MM.1S (cell line): ENCODE results near the gene FOXL3.

Experiments
- DNase-seq: peaks from one replicate; pipeline ENCODE4 v3.0.0-alpha.2; 2015
- H2AFZ ChIP-seq: fragments of 300-600 bp; sonication (generic); 2 replicates; pipeline ENCODE4 v1.6.0; 2016; ENCODE audit warnings: antibody characterized with exemption, low read length
- H3F3A ChIP-seq: fragments of 300-600 bp; sonication (generic); 2 replicates; pipeline ENCODE4 v1.6.1; 2016; ENCODE audit warnings: mild to moderate bottlenecking, antibody characterized with exemption, low read length, moderate library complexity, mixed read lengths; ENCODE audit not compliant: insufficient read depth
- H3K27ac ChIP-seq: fragments of 300-600 bp; sonication (generic); 2 replicates; pipeline ENCODE4 v1.5.1; 2016; ENCODE audit warnings: mild to moderate bottlenecking, low read length
- H3K27me3 ChIP-seq: fragments of 300-600 bp; sonication (generic); replicated peaks from 2 replicates; pipeline ENCODE4 v1.6.0; 2016; ENCODE audit warnings: low read length; ENCODE audit not compliant: insufficient read depth
- H3K36me3 ChIP-seq: fragments of 300-600 bp; sonication (generic); replicated peaks from 2 replicates; pipeline ENCODE4 v1.6.1; 2016; ENCODE audit warnings: mild to moderate bottlenecking, low read length, mixed read lengths; ENCODE audit not compliant: insufficient read depth
- H3K4me1 ChIP-seq: fragments of 300-600 bp; sonication (generic); 2 replicates; pipeline ENCODE4 v1.6.1; 2016; ENCODE audit warnings: low read length, mixed read lengths
- H3K4me2 ChIP-seq: fragments of 300-600 bp; sonication (generic); 2 replicates; pipeline ENCODE4 v1.6.0; 2016; ENCODE audit warnings: low read depth, low read length
- H3K4me3 ChIP-seq: fragments of 300-600 bp; sonication (generic); 2 replicates; pipeline ENCODE4 v1.5.1; 2016; ENCODE audit warnings: low read length, mixed read lengths
- H3K79me2 ChIP-seq: fragments of 300-600 bp; sonication (generic); 2 replicates; pipeline ENCODE4 v1.6.1; 2016; ENCODE audit warnings: mixed run types, low read length, mixed read lengths
- H3K9ac ChIP-seq: fragments of 300-600 bp; sonication (generic); 2 replicates; pipeline ENCODE4 v1.6.1; 2016; ENCODE audit warnings: low read length, mixed read lengths
- H3K9me2 ChIP-seq: fragments of 300-600 bp; sonication (generic); replicated peaks from 2 replicates; pipeline ENCODE4 v1.6.1; 2016; ENCODE audit warnings: mild to moderate bottlenecking, low read length, mixed read lengths; ENCODE audit not compliant: insufficient read depth
- H3K9me3 ChIP-seq: fragments of 300-600 bp; sonication (generic); replicated peaks from 2 replicates; pipeline ENCODE4 v1.6.1; 2016; ENCODE audit warnings: mild to moderate bottlenecking, low read length, mixed read lengths; ENCODE audit not compliant: insufficient read depth
- H4K20me1 ChIP-seq: fragments of 300-600 bp; sonication (generic); 2 replicates; pipeline ENCODE4 v1.6.1; 2016; ENCODE audit warnings: mild to moderate bottlenecking, low read length, moderate library complexity, mixed read lengths; ENCODE audit not compliant: insufficient read depth
- EZH2 ChIP-seq: fragments of 300-600 bp; sonication (generic); optimal IDR thresholded peaks from 2 replicates; pipeline ENCODE3; 2017; ENCODE audit warnings: low read depth, mild to moderate bottlenecking, antibody characterized with exemption, low read length, mixed read lengths
- EZH2phosphoT487 ChIP-seq: fragments of 300-600 bp; sonication (generic); IDR thresholded peaks from 2 replicates; pipeline ENCODE4 v1.6.1; 2018; ENCODE audit warnings: antibody characterized with exemption, low read length
- TF ChIP-seq, protein P1 (sequence below): fragments of 300-600 bp; sonication (generic); IDR thresholded peaks from 2 replicates; pipeline ENCODE4 v1.5.1; 2016; ENCODE audit warnings: antibody characterized with exemption, low read length, mixed read lengths

Gene FOXL3

DNA sequence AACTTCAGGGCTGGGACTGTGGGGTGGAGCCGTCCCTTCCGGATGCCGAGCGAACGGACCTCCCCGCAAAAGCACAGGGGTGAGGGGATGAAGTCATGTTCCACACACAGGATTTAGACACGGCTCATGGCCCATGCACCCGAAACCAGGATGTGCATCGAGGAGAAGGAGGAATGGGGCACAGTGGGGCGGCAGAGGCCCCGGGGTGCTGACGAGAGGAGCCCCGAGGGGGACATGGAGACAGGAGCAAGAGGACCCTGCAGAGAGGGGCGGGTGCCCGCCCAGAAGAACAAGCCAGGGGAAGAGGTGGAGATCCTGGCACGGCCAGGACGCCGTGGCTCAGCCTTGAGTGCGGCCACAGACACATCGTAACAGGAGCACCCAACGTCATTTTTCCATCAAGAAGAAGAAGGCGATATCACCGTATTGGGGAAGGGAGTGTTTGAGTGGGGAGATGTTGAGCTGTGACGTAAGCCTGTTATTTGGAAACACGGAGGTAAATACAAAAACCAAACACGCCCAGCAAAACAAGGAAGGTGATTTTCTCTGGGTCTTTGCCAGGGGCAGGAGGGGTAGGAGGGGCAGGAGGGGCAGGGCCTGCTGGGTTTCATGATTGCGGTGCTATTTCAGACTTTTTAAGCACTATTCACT is 25.3 kb upstream of the FOXL3 start:
- Histone ChIP-seq H4K20me1 (no peaks in the 10 kb centered on the region), H3K9ac (no peak overlapping the region), H2AFZ (no peak overlapping the region), H3K9me3 (no peaks in the 10 kb centered on the region), H3K4me2 (no peak overlapping the region), H3K4me3 (no peak overlapping the region), H3K27me3 (no peaks in the 10 kb centered on the region), H3K4me1 (no peaks in the 10 kb centered on the region), H3K27ac (no peak overlapping the region), H3K36me3 (no peaks in the 10 kb centered on the region), H3K79me2 (no peaks in the 10 kb centered on the region), H3K9me2 (no peaks in the 10 kb centered on the region), H3F3A (no peaks in the 10 kb centered on the region)
- TF ChIP-seq EZH2phosphoT487: no peak
- DNase-seq: no peak

DNA sequence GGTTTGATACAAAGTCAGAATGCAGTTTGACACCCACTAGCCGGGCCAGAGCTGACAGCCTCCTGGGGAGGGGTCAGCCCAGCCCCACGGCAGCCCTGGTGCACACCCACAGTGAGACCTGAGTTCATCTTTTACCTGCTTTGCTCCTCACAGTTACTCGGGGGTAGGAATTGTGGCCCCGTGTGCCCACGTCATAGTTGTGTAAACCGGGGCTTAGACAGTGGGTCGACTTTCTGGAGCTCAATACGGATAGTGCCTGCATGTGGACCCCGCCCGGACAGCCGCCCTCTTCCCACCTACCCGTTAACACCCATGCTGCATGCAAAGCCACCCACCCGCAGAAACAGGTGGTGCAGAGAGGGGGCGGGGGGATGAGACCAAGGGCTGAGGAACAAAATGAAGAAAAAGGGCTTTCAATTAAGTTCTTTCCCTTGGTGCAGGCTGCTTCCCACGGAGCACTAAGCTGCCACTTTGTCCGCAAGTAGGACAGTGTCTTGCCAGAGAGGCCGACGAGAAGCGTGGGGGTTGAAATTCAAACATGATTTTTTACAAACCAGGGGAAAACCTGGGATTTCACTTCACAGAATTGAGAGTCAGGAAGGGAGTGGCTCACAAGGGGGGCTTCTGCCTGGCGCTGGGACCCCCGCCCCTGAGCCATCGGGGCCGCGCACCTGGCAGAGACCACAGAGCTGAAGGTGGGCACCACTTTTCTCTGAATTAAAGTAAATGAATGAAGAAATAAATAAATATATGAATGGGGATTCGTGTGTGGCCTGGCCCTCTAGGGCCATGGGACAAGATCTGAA is 24.6 kb upstream of the FOXL3 start:
- Histone ChIP-seq H3K27me3 (no peaks in the 10 kb centered on the region), H3K27ac (no peak overlapping the region), H3K79me2 (no peaks in the 10 kb centered on the region), H3K4me3 (no peak overlapping the region), H3K36me3 (no peaks in the 10 kb centered on the region), H4K20me1 (no peaks in the 10 kb centered on the region), H3K9me2 (no peaks in the 10 kb centered on the region), H3K4me1 (no peaks in the 10 kb centered on the region), H3K9ac (no peak overlapping the region), H2AFZ (no peak overlapping the region), H3F3A (no peaks in the 10 kb centered on the region), H3K4me2 (no peak overlapping the region), H3K9me3 (no peaks in the 10 kb centered on the region)
- TF ChIP-seq, protein P1, sequence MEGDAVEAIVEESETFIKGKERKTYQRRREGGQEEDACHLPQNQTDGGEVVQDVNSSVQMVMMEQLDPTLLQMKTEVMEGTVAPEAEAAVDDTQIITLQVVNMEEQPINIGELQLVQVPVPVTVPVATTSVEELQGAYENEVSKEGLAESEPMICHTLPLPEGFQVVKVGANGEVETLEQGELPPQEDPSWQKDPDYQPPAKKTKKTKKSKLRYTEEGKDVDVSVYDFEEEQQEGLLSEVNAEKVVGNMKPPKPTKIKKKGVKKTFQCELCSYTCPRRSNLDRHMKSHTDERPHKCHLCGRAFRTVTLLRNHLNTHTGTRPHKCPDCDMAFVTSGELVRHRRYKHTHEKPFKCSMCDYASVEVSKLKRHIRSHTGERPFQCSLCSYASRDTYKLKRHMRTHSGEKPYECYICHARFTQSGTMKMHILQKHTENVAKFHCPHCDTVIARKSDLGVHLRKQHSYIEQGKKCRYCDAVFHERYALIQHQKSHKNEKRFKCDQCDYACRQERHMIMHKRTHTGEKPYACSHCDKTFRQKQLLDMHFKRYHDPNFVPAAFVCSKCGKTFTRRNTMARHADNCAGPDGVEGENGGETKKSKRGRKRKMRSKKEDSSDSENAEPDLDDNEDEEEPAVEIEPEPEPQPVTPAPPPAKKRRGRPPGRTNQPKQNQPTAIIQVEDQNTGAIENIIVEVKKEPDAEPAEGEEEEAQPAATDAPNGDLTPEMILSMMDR: no peak
- TF ChIP-seq EZH2: no peak
- no peak for TF ChIP-seq EZH2phosphoT487
- DNase-seq: no peak

DNA sequence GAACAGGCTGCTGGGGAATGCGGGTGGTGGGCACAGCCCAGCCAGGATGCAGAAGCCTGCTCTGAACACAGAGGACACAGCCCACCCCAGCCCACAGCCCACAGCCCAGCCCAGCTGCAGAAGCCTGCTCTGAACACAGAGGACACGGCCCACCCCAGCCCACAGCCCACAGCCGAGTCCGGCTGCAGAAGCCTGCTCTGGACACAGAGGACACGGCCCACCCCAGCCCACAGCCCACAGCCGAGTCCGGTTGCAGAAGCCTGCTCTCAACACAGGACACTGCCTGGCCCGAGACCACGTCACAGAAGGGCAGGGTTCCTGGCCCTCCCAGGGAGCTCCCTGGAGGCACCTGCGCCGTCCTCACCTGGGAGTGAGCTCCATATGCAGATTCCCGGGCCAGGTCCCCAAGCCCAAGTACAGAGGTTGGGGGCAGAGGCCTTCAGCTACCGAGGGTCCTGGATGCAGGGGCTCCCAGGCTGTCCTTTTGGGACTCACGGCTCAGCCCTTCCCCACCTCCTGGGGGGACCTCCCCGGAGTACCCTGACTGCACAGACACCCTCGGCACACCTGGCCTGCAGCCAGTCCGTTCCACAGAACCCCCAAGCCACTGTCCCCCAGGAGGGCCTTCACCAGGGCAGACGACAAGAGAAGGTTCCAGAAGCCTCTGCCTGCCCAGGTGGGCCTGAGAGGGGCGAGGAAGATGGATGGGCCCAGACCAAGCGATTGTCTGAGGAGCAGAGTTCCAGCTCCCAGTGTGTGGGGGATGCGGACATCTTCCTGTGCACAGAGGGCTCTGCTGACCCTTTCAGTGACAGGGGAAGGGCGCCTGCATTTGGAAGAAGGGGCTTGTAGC is 23.7 kb upstream of the FOXL3 start:
- H3K4me1 ChIP-seq: no peaks in the 10 kb centered on the region
- no peak for DNase-seq
- no peak overlapping the region for H3K4me2 ChIP-seq
- no peak overlapping the region for H3K4me3 ChIP-seq
- no peaks in the 10 kb centered on the region for H3K36me3 ChIP-seq
- TF ChIP-seq EZH2phosphoT487: no peak
- TF ChIP-seq, protein P1: no peak
- TF ChIP-seq EZH2: no peak
- H4K20me1 ChIP-seq: no peaks in the 10 kb centered on the region
- H3K79me2 ChIP-seq: no peaks in the 10 kb centered on the region
- no peaks in the 10 kb centered on the region for H3K27me3 ChIP-seq
- no peak overlapping the region for H3K9ac ChIP-seq
- no peaks in the 10 kb centered on the region for H3K9me2 ChIP-seq
- no peak overlapping the region for H2AFZ ChIP-seq
- H3K9me3 ChIP-seq: no peaks in the 10 kb centered on the region
- no peaks in the 10 kb centered on the region for H3F3A ChIP-seq
- H3K27ac ChIP-seq: no peak overlapping the region
